Osteoblast (primary cell): ENCODE results near the gene BTBD6. TPM values are rescaled to one million over a fixed set of nuclear protein-coding genes. Genes with fewer than 3 reads are reported as not detected.

ENCODE experiments used
- DNase-seq: peaks from one replicate; pipeline ENCODE4 v3.0.0; 2011; ENCODE audit warnings: low spot score, mixed read lengths; ENCODE audit not compliant: insufficient read length; ENCODE audit errors: missing footprints
- H2AFZ ChIP-seq: 2 replicates; pipeline ENCODE4 v1.6.0; 2011; ENCODE audit warnings: mild to moderate bottlenecking, low read length
- H3K27ac ChIP-seq: 2 replicates; pipeline ENCODE4 v1.5.1; 2011; ENCODE audit warnings: mild to moderate bottlenecking, low read depth, low read length, moderate library complexity
- H3K27me3 ChIP-seq: 2 replicates; pipeline ENCODE4 v1.6.0; 2012; ENCODE audit warnings: mild to moderate bottlenecking, control low read depth, inconsistent platforms, low read length, moderate library complexity; ENCODE audit not compliant: insufficient read depth
- H3K36me3 ChIP-seq: 2 replicates; pipeline ENCODE4 v1.5.1; 2011; ENCODE audit warnings: mild to moderate bottlenecking, low read length, control low read depth, moderate library complexity; ENCODE audit not compliant: insufficient read depth
- H3K4me1 ChIP-seq: 2 replicates; pipeline ENCODE4 v1.5.1; 2011; ENCODE audit warnings: mild to moderate bottlenecking, low read length, control low read depth, moderate library complexity; ENCODE audit not compliant: insufficient read depth
- H3K4me2 ChIP-seq: 2 replicates; pipeline ENCODE4 v1.6.0; 2011; ENCODE audit warnings: mild to moderate bottlenecking, low read length; ENCODE audit not compliant: insufficient read depth
- H3K4me3 ChIP-seq: fragments of 200-600 bp; sonication (generic); 3 replicates; pipeline ENCODE4 v1.5.1; 2012; ENCODE audit warnings: mild to moderate bottlenecking, low read length, inconsistent platforms; ENCODE audit not compliant: insufficient read depth
- H3K79me2 ChIP-seq: 2 replicates; pipeline ENCODE4 v1.6.0; 2012; ENCODE audit warnings: mild to moderate bottlenecking, low read length, control low read depth, inconsistent platforms; ENCODE audit not compliant: insufficient read depth
- H3K9me3 ChIP-seq: 2 replicates; pipeline ENCODE4 v1.5.1; 2011; ENCODE audit warnings: low read depth, low read length, control low read depth
- H4K20me1 ChIP-seq: 2 replicates; pipeline ENCODE4 v1.6.0; 2012; ENCODE audit warnings: mild to moderate bottlenecking, low read length, control low read depth; ENCODE audit not compliant: insufficient read depth
- CTCF ChIP-seq: IDR thresholded peaks from 2 replicates; pipeline ENCODE4 v1.5.1; 2011; ENCODE audit warnings: mild to moderate bottlenecking, low read depth, low read length, moderate library complexity; ENCODE audit errors: extremely low read depth
- total RNA-seq: library from RNA; depleted of rRNA; stranded (reverse); fragments of >200 nt; gene quantifications from 2 replicates; pipeline ENCODE4 v1.2.3, GENCODE V29; 2012

The BTBD6 gene
- total RNA-seq, 1 donor: 54.3 TPM

DNA sequence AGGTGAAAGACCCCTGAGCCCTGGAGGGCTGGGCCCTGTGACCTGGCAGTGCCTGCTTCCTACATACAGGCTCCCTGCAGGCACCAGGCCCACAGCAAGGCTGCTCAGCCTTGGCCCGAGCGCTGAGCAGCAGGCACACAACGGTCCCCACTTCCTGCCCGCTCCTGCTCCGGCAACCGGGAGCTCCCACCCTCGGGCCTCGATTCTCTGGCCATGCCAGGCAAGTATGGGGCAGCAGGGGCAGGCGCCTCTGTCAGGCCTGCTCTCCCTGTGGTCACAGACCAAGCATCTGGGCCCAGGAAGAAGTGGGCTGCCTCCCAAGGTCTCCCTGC lies 36.6 kb upstream of the BTBD6 start:
- H3K4me2 ChIP-seq: no peak overlapping the region
- no peaks in the 10 kb centered on the region for H3K27me3 ChIP-seq
- no peak for TF ChIP-seq CTCF
- no peaks in the 10 kb centered on the region for H3K9me3 ChIP-seq
- H3K4me1 ChIP-seq: no peaks in the 10 kb centered on the region
- DNase-seq: no peak
- H3K36me3 ChIP-seq: no peaks in the 10 kb centered on the region
- H4K20me1 ChIP-seq: peaks cover 14% of the 10 kb centered on the region
- no peaks in the 10 kb centered on the region for H3K79me2 ChIP-seq
- H3K27ac ChIP-seq: no peak overlapping the region
- no peak overlapping the region for H3K4me3 ChIP-seq
- no peak overlapping the region for H2AFZ ChIP-seq

DNA sequence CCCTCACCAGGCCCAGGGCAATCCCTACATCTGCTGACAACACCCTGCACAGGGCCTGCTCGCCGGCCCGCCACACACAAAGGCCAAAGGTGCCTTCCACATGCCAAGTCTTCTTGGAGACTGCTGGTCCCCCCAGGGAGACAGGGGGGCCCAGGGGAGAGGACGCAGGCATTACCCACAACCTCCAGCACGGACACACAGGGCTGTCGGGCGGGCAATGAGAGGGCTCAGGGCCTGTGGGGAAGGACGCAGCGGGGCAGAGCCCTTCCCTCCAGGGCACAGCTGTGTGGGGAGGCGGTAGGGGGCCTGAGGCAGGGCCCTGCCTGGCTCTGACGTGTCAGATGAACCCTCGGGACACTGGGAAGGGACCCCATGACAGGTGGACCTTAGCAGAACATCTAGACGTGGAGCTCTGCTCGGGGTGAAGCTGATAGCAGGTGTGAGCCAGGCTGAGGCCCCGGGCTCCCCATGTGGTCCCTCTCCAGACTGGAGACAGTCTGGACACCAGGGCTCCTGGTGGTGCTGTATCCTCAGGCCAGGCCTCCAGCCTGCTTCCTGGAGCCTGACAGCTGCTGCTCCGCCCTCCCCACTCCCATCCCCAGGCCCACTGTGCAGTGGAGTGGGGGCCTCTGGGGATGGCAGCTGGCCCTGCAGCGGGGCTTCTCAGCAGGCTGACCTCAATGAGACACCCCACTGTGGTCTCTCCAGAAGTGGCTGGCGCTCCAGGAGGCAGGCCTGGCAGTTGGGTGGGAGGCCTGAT lies 35.6 kb upstream of the BTBD6 start:
- H4K20me1 ChIP-seq: peaks cover 14% of the 10 kb centered on the region
- H3K4me3 ChIP-seq: no peak overlapping the region
- no peak for TF ChIP-seq CTCF
- no peak overlapping the region for H3K27ac ChIP-seq
- H2AFZ ChIP-seq: no peak overlapping the region
- H3K36me3 ChIP-seq: no peaks in the 10 kb centered on the region
- no peaks in the 10 kb centered on the region for H3K4me1 ChIP-seq
- H3K79me2 ChIP-seq: no peaks in the 10 kb centered on the region
- H3K9me3 ChIP-seq: no peaks in the 10 kb centered on the region
- no peak for DNase-seq
- H3K4me2 ChIP-seq: no peak overlapping the region
- no peaks in the 10 kb centered on the region for H3K27me3 ChIP-seq

DNA sequence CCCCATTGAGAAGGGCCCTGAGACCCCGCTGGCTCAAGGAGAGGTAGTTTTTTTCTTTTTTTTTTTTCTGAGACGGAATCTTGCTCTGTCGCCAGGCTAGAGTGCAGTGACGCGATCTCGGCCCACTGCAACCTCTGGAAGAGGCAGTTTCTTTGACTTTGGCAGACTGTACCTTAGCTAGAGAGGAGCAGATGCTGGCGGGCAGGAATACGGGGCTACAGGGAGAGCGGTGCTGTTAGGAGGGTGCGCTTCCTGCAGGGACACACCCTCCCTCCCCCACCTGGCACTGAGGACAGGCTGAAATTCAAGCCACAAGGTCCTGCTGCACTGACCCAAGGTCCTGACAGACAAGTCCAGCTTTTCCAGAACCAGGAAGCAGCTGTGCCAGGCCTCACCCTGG lies 35.0 kb upstream of the BTBD6 start:
- Histone ChIP-seq H3K79me2 (no peaks in the 10 kb centered on the region), H3K27me3 (no peaks in the 10 kb centered on the region), H3K4me3 (no peak overlapping the region), H3K27ac (no peak overlapping the region), H3K4me1 (no peaks in the 10 kb centered on the region), H2AFZ (no peak overlapping the region), H4K20me1 (peaks cover 14% of the 10 kb centered on the region), H3K36me3 (no peaks in the 10 kb centered on the region), H3K4me2 (no peak overlapping the region), H3K9me3 (no peaks in the 10 kb centered on the region)
- TF ChIP-seq CTCF: no peak
- no peak for DNase-seq

GRCh38 chr14:105214324-105214915 lies 33.9 kb upstream of the BTBD6 start:
- Histone ChIP-seq H3K4me2 (no peak overlapping the region), H4K20me1 (peaks cover 14% of the 10 kb centered on the region), H3K36me3 (no peaks in the 10 kb centered on the region), H3K4me1 (no peaks in the 10 kb centered on the region), H3K79me2 (no peaks in the 10 kb centered on the region), H3K27me3 (no peaks in the 10 kb centered on the region), H2AFZ (no peak overlapping the region), H3K27ac (no peak overlapping the region), H3K4me3 (no peak overlapping the region), H3K9me3 (no peaks in the 10 kb centered on the region)
- no peak for DNase-seq
- TF ChIP-seq CTCF: no peak
